ENCODE results near the gene ARHGEF6.

- TF ChIP-seq CTCF (IDR thresholded peaks at IDR 0.05), result no peak
- TF ChIP-seq POLR2AphosphoS5 (IDR thresholded peaks at IDR 0.05), result no peak
Observed at GRCh38 chrX:136692271-136692670, 88.5 kb downstream of the ARHGEF6 start.

All from stomach (tissue), 4 donors.